GM19397 (cell line): ENCODE results near the gene OR1S2.
"Not testable (repeated sequence)": the region's sequence is repeated elsewhere in the genome, so short reads cannot be mapped to it uniquely, and the experiment has no call there.

Source experiments
- ATAC-seq: cut with Tn5 transposase; IDR thresholded peaks from one replicate; pipeline ENCODE4 v1.9.1; 2021; ENCODE audit warnings: mild to moderate bottlenecking, moderate library complexity; ENCODE audit not compliant: unreplicated experiment

The OR1S2 gene

GRCh38 chr11:58204042-58204441, at the start of gene OR1S2:
Gene OR1S2 (minus strand): TSS chr11:58204142. CDS start chr11:58204142, 0 bp downstream.
- ATAC-seq: no peak

- no peak for ATAC-seq
Observed at GRCh38 chr11:58243954-58244353, 40.0 kb upstream of the OR1S2 start.

DNA sequence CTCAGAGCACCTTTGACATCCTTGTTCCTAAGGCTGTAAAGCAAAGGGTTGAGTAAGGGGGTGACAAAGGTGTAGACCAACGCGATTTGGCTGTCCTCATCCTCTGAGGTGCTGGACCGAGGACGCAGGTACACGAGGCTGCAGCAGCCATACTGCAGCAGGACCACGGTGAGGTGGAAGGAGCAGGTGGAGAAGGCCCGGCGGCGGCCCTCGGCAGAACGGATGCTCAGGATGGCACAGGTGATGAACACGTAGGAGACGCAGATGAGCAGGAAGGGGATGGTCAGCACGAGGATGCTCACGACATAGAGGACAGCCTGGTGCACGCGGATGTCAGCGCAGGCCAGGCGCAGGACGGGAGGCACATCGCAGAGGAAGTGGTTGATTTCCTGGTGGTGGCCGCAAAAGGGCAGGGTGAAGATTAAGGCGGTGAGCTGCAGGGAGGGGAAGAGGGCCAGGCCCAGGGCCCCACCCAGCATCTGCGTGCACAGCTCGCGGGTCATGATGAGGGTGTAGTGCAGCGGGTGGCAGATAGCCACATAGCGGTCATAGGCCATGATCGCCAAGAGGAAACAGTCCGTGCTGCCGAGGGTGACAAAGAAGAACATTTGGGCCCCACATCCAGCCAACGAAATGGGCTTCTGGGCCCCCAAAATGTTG, 24.1 kb upstream of the OR1S2 start:
- ATAC-seq: no peak

DNA sequence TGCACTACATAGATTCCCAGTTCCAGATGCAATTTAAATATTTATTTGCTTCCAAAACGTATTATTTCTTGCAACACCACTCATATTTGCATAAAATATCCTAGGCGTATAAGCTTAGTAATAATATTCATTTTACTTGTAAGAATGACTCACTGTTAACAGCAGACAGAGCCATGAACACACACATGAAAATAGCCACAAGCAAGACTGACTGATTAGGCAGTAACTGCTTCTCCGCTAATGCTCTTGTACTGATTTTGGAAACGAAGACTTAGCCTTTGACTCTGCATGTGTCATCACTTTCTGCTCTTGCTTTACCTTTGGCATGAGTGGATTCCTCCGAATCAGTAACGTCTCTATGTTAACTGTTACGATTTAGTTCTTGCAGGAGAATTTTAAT, 18.8 kb upstream of the OR1S2 start:
- no peak for ATAC-seq

DNA sequence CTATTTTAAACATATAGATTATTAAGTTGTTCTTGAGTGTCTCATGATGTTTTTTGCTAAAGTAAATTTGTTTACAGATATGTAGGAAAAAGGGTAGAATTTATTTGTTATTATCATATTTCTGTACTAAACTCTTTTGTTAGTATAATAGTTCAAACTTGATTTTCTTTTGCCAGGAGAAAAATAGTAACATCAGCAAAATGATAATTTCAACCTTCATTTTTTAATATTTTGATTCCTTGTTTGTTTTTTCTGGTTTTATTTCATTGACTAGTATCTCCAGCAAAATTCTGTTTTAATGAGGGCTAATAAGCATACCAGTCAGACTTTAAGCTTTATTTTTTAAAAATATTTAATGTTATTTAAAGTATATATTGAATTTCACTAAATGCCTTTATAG, 12.5 kb upstream of the OR1S2 start:
- no peak for ATAC-seq

- ATAC-seq: not testable (repeated sequence)
Observed at GRCh38 chr11:58212420-58212819, 8.5 kb upstream of the OR1S2 start, which contains the start of gene OR1S1. Gene OR1S1 (plus strand): TSS chr11:58212720.

DNA sequence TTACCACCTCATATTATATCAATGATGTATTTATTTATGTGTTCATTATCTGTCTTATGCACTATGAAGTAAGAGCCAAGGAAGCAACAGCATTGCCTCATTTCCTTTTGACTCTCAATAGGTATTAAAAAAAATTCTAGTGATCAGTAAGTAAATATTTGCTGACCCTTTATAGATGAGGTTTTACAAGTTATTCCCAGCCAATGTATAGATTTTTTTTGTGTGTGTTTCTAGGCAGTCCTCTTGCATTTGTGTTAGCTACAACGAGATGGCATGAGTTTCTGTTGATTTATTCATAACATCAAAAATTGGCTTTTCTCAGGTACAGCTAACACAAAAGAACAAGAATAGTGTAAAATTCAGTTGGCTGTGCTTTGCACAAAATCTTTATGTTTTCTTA, 4.7 kb downstream of the OR1S2 start:
- no peak for ATAC-seq

DNA sequence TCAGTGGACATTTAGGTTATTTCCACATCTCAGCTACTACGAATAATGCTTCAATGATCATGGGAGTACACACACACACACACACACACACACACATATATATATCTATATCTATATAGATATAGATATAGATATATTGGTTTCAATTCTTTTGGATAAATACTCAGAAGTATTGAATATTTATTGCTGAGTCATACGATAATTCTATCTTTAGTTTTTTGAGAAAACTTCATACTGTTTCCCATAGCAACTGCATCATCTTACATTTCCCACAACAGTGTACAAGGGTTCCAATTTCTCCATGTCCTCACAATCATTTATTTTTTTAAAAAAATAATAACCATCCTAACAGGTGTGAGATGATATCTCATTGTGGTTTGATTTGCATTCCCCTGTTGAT, 8.0 kb downstream of the OR1S2 start:
- ATAC-seq: no peak

- no peak for ATAC-seq
Observed at GRCh38 chr11:58193391-58193790, 10.6 kb downstream of the OR1S2 start.

- no peak for ATAC-seq
Observed at GRCh38 chr11:58192229-58192628, 11.7 kb downstream of the OR1S2 start.

GRCh38 chr11:58188770-58189169, 15.2 kb downstream of the OR1S2 start, which contains the start of gene OR9Q2:
Gene OR9Q2 (plus strand): TSS chr11:58189070. CDS start chr11:58190491, 1,421 bp downstream.
- ATAC-seq: no peak

DNA sequence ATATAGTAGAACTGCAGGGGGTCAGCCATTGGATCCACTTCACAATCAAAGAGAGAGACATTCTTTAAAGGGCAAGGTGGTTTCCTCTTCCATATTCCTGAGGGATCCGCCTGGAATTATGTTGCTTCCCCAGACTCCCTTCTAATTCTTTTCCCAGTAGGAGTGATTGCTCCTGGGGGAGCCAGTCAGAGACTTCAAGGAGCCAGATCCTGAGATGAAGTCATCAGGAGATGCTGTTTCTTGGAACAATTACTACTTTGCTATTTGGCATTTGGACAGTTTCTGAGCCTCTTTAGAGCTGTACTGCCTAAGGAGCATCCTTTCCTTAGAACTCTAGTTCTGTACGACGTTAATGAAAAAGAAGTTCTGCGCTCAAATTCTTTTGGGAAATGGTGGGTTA, 17.0 kb downstream of the OR1S2 start:
- no peak for ATAC-seq

- ATAC-seq: no peak
Observed at GRCh38 chr11:58179648-58180047, 24.3 kb downstream of the OR1S2 start.

DNA sequence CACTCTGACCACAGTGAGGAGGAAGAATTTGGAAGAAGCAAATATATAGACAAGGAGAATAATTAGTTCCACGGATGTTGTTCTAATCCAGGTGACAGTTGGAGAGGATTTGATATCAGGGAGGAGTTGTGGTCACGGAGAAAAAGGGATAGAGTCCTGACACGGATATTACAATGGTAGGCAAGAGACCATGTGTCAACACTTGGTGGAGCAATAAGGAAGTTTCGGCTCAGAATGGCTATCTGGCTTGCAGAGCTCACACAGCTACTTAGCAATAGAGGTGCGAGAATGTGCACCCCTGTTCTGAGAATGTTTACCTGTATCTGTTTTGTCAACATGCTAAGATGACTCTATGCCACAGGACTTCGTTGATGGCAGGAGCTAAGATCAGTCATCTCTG, 25.5 kb downstream of the OR1S2 start:
- no peak for ATAC-seq

GRCh38 chr11:58177409-58178054, 26.4 kb downstream of the OR1S2 start:
- no peak for ATAC-seq

DNA sequence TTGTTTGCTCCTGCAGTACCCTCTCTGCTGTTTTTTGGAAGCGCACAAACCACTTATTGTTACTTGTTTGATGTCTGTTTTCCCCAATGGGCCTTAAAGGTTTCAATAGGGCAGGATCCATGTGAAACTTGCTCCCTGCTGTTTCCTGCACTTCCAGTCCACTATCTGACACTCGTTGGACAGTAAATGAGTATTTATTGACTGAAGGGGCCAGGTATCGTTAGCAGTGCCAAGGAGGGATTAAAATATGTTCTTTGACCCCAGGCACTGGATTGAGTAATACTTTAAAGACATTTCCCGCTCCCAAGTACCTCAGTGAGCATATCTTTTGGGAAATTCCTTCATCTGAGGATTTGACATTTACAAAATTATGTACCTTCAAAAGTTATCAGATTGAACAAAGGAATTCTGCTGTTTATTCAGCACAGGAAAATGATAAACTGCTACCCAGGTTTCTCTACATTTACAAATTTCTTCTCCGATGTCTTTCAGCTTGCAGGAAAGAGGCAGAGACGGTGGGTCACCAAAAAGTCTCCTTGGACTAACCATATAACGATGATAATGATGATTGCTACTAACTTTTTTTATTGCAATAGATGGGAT, 38.3 kb downstream of the OR1S2 start:
- no peak for ATAC-seq

DNA sequence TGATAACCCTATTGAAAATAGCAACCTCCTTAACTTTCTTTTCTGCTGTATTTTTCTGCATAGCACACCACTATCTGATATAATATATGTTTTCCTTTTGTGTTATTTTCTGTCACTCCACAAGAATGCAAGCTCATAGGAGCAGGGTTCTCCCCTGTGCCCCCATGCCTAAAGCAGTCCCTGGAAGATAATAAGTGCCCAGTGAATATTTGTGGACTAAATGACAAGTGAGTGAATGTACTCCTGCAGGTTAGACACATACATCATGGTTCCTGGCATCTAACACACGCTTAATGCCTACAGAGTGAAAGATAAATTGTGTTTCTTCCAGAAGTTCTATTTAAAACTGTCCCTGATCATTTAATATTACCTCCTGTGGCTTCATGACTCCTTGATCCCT, 39.0 kb downstream of the OR1S2 start:
- no peak for ATAC-seq

- no peak for ATAC-seq
Observed at GRCh38 chr11:58164389-58164788, 39.6 kb downstream of the OR1S2 start.
